Skeletal muscle cell (primary cell): Measurements from ENCODE around the gene ZSWIM1.
"Not testable (repeated sequence)": the region's sequence is repeated elsewhere in the genome, so short reads cannot be mapped to it uniquely, and the experiment has no call there.

ENCODE experiments used
- DNase-seq: peaks from one replicate; pipeline ENCODE4 v3.0.0-alpha.2; 2010; ENCODE audit warnings: low read depth
- H3K4me3 ChIP-seq: 2 replicates; pipeline ENCODE4 v1.5.1; 2011; ENCODE audit warnings: low read depth, mild to moderate bottlenecking, control low read depth, low read length, moderate library complexity

The ZSWIM1 gene

GRCh38 chr20:45852326-45852725 lies 28.7 kb upstream of the ZSWIM1 start:
- DNase-seq, result no peak

DNA sequence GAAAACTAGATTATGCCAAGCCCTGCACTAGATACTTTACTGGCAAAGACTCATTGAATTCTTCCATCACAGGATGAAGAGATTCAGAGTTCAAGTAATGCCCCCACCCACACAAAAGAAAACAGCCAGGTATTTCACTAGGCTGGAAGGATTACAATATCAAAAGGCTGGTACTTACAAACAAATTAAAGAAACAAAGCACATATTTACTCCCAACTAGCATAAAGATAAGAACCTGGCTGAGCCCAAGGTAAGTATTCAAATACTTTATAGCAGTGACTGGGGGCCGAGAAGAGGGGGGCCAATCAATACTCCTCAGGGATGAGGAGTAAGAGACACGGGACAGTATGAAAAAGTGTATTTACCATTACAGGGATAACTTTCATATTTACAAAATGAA lies 27.5 kb upstream of the ZSWIM1 start:
- no peak for DNase-seq
- H3K4me3 ChIP-seq, result no peak overlapping the region

More at GRCh38 chr20:45852326-45852725, 28.7 kb upstream of the ZSWIM1 start:
- H3K4me3 ChIP-seq, result no peak overlapping the region

DNA sequence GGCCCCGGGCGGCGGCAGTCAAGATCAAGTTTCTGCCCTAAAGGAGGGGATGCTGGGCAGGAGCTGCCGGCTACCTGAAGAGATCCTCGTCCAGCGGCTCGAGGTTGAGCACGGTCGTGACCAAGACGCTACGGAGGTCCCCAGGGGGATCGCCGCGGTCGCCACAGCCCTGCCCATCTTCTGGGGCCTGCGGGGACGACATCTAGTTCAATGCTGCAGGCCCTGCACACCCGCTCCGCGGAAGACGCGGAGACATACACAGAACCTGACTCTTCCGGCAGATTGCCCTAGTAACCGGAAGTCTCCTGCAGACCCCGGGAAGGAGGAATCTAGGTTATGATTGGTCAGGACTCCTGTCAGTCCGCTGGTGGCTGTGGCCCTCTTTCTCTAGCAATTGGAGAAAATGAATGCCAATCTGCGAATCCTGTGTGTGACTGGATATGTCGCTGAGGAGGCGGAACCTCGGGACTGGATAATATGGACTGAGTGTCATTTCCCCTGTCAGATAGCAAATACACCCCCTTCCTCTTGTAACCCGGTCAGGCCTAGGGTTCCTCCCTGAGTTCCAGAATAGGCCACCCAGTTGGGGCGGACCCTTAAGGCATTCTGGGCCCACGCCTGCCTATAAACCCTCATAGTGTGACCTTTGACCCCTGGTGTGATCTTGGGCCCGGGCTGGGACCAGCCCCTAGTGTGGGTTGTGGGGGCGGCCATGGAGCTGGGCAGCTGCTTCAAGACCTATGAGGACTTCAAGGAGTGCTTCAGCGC lies 23.7 kb upstream of the ZSWIM1 start, which contains the start of the genes ACOT8 and ZSWIM3:
ACOT8 (minus strand) TSS at position 279 of the 768 bp plus-strand sequence; CDS start at position 202, 77 bp downstream.
ZSWIM3 (plus strand) TSS at position 501 of the 768 bp plus-strand sequence; CDS start at position 713, 212 bp downstream.
- H3K4me3 ChIP-seq, result peak within 1 kb of the TSS; percentile 90
- peak; percentile 100 for DNase-seq

GRCh38 chr20:45857882-45858216 lies 23.2 kb upstream of the ZSWIM1 start:
- DNase-seq, result no peak

DNA sequence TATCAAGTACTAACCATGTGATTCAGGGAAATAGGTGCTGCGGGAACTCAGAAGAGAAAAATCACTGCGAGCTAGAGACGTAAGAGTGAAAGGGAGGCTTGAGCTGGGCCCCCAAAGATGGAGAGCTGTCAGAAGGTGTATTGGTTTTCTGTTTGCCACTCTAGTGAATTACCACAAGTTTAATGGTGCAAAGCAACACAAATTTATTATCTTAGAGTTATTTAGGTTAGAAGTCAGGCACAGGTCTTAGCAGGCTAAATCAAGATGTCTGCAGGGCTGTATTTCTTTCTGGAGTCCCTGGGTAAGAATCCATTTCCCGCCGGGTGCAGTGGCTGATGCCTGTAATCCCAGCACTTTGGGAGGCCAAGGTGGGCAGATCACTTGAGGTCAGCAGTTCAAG lies 21.1 kb upstream of the ZSWIM1 start:
- no peak overlapping the region for H3K4me3 ChIP-seq
- no peak for DNase-seq

More at GRCh38 chr20:45857882-45858216, 23.2 kb upstream of the ZSWIM1 start:
- peak overlapping the region; percentile 90 for H3K4me3 ChIP-seq

DNA sequence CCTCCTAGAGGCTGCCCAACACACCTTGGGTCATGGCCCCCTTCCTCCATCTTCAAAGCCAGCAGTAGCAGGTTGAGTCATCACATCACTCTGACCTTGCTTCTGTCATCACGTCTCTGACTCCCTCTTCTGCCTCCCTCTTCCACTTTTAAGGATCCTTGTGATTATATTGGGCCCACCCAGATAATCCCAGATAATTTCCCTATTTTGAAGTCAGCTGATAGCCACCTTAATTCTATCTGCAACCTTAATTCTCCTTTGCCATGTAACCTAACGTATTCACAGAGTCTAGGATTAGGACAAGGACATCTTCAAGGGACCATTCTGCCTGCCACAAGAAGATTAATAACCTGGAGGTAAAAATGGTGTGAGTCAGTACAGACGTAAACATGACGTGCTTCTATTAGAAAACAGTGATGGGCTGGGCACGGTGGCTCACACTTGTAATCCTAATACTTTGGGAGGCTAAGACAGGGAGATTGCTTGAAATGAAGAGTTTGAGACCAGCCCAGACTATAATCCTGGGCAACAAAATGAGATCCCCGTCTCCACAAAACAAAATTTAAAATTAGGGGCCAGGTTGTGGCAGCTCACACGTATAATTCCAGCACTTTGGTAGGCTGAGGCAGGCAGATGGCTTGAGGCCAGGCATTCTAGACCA lies 20.3 kb upstream of the ZSWIM1 start:
- no peak overlapping the region for H3K4me3 ChIP-seq
- no peak for DNase-seq

- DNase-seq, result no peak
- H3K4me3 ChIP-seq, result no peak overlapping the region
Measured at GRCh38 chr20:45861221-45862075, 19.6 kb upstream of the ZSWIM1 start.

- DNase-seq, result no peak
- H3K4me3 ChIP-seq, result no peak overlapping the region
Measured at GRCh38 chr20:45863543-45864470, 17.2 kb upstream of the ZSWIM1 start.

DNA sequence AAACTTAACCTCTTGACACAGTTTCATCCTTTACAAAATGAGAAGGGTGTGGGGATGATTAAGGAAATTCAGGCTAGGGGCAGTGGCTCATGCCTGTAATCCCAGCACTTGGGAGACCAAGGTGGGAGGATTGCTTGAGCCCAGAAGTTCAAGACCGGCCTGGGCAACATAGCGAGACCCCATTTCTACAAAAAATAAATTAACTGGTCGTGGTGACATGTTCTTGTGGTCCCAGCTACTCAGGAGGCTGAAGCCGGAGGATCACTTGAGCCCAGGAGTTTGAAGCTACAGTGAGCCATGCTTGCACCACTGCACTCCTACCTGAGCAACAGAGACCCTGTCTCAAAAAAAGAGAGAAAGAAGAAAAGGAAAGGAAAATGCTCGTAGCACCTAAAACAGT lies 14.6 kb upstream of the ZSWIM1 start:
- no peak for DNase-seq

DNA sequence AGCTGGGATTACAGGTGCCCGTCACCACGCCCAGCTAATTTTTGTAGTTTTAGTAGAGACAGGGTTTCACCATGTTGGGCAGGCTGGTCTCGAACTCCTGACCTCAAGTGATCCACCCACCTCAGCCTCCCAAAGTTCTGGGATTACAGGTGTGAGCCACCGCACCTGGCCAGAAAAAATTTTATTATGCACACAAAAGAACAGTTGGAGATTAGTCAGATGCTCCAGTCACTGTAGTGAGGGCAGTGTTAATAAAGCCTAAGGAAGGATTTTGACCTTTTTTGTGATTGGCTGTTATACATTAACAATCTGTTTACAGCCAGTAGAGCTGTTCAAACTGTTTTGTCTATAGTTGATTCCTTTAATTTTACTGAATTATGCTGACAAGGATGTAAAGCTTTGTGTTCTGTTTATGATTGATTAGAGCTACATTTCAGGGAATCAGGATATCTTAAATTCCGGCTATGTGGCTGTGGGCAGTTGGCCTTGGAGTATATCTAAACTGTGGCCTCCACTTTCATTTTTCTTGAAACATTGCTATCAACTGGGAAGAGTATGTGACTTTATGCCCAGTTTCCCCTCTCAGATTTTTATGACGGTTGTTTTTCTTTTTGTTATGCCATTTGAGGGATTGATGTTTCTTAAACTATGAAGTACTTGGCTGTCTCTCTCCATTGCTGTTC lies 13.8 kb upstream of the ZSWIM1 start:
- DNase-seq, result no peak
- H3K4me3 ChIP-seq, result no peak overlapping the region

More for the DNA sequence above, 14.6 kb upstream of the ZSWIM1 start:
- no peak overlapping the region for H3K4me3 ChIP-seq

DNA sequence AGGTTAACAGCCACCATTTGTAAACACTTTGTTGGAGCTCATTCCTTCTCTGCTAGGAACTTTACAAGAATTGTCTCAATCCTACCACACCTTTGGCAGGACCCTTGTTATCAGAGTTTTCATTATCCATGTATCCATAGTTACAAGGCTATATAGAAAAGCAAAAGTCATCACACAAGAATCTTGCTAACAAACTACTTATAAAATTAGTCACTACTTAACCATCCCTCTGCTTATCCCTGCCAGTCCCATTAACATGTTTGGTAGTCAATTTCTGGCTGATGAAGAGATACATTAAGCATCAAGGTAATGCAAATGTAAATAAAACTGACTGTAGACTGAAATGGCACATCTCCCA lies 13.2 kb upstream of the ZSWIM1 start:
- H3K4me3 ChIP-seq, result no peak overlapping the region
- DNase-seq, result no peak

GRCh38 chr20:45872626-45873025 lies 8.4 kb upstream of the ZSWIM1 start:
- DNase-seq, result no peak
- no peak overlapping the region for H3K4me3 ChIP-seq

GRCh38 chr20:45873409-45874103 lies 7.5 kb upstream of the ZSWIM1 start:
- no peak overlapping the region for H3K4me3 ChIP-seq
- DNase-seq, result no peak

DNA sequence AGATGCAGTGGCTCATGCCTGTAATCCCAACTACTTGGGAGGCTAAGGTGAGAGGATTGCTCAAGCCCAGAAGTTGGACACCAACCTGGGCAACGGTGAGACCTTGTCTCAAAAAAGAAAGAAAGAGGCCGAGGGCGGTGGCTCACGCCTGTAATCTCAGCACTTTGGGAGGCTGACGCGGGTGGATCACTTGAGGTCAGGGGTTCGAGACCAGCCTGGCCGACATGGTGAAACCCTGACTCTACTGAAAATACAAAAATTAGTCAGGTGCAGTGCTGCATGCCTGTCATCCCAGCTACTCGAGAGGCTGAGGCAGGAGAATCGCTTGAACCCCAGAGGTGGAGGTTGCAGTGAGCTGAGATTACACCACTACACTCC lies 6.9 kb upstream of the ZSWIM1 start:
- not testable (repeated sequence) for DNase-seq, H3K4me3 ChIP-seq

DNA sequence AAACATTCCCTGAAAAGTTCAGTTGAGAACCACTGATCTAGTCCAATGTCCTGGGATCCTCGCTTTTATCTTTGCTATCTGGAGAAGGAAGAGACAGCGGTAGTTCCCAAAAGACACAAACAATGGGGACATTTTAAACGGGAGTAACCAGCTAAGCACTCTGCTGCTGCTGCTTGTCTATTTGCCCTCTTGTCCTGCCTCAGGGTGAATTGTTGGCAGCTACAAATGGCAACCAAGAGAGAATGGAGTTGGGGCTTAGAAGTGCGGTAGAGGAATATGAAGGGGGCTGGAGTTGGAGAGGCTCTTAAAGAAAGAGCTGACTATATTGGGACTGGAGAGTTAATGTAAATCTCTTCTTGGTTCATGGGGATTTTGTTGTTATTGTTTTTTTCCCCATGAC lies 6.5 kb upstream of the ZSWIM1 start:
- no peak for DNase-seq
- no peak overlapping the region for H3K4me3 ChIP-seq

DNA sequence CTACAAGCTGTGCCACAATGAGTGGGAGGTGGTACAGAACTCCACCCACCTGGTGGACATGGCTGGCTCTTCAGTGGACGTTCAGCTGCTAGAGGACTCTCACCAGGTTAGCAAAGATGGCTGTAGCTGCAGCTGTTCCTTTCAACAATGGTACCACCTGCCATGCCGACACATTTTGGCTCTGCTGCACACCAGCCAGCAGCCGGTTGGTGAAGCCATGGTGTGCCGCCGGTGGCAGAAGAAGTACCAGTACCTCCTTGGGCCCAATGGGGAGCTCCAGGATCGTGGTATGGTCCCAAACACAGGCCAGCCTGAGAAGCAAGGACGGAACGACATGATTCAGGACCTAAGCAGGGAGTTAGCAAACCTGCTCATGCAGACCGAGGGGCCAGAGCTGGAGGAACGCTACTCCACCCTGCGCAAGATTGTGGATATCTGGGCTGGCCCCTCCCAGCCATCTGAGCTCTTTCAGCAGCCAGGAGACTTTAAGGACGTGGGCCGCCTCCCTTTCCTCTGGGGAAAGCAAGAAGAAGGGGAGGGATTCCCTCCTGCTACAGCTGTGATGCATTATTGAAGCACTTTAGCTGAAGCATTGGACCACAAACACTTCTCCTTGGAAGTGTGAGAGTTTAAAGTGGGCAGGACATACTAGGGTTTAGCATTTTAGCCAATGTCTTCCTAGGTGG lies 2.8 kb upstream of the ZSWIM1 start:
- DNase-seq, result no peak

DNA sequence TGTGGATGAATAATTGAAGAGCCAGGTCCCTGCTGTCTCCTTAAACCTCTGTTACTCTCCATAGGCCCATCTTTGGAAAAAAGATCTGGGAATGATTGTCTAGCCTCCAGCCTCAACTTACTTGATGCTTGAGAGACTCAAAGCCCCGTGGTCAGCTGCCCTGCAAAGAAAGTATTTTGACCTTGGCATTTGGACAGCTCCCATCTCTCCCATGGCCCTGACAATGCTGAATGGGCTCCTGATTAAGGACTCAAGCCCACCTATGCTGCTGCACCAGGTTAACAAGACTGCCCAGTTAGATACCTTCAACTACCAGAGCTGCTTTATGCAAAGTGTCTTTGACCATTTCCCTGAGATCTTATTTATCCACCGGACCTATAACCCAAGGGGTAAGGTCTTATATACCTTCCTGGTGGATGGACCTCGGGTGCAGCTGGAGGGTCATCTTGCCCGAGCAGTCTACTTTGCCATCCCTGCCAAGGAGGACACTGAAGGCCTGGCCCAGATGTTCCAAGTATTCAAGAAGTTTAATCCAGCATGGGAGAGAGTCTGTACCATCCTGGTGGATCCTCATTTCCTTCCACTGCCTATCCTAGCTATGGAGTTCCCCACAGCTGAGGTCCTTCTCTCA lies 1.6 kb downstream of the ZSWIM1 start:
- no peak for DNase-seq
- no peak overlapping the region for H3K4me3 ChIP-seq

More for the DNA sequence above, 2.8 kb upstream of the ZSWIM1 start:
- no peak overlapping the region for H3K4me3 ChIP-seq
